Adrenal gland (tissue), 12 donors: Measurements from ENCODE around the gene GLDN. TPM values are rescaled to one million over a fixed set of nuclear protein-coding genes. Genes with fewer than 3 reads are reported as not detected.
"Not testable (repeated sequence)": the region's sequence is repeated elsewhere in the genome, so short reads cannot be mapped to it uniquely, and the experiment has no call there.

Experiments used
- DNase-seq, 7 donors: peaks; one replicate each; pipeline ENCODE4 v3.0.0-alpha.2; 2019 to 2020
- H3K27ac ChIP-seq, 5 donors: fragments of 200-600 bp; sonication (generic) in 4 of 5; 1 replicate in 3 of 5; 2 replicates in 2 of 5; pipeline versions ENCODE4 v1.5.1 to v1.8.0; 2016 to 2020; ENCODE audit warnings: mild to moderate bottlenecking in 1 of 5
- H3K27me3 ChIP-seq: fragments of 200-600 bp; 2 replicates; pipeline ENCODE4 v1.8.0; 2021
- H3K36me3 ChIP-seq, 2 donors: fragments of 200-600 bp; replicated peaks in 1 of 2; 1 replicate in 1 of 2; 2 replicates in 1 of 2; pipeline versions ENCODE4 v1.5.1 to v1.8.0; 2018 to 2022
- H3K4me1 ChIP-seq, 2 donors: fragments of 200-600 bp; replicated peaks in 1 of 2; 1 replicate in 1 of 2; 2 replicates in 1 of 2; pipeline versions ENCODE4 v1.5.1 to v1.8.0; 2018 to 2021
- H3K4me3 ChIP-seq, 4 donors: fragments of 200-600 bp; sonication (generic) in 3 of 4; one replicate each; pipeline ENCODE4 v1.5.1; 2016 to 2018
- H3K9me3 ChIP-seq, 3 donors: fragments of 200-600 bp; sonication (generic) in 1 of 3; replicated peaks in 1 of 3; 1 replicate in 2 of 3; 2 replicates in 1 of 3; pipeline versions ENCODE4 v1.5.1 to v1.8.0; 2016 to 2021
- CTCF ChIP-seq, 6 experiments: fragments of 450-650 bp in 4 of 6; fragments of 200-600 bp in 2 of 6; sonication (generic) in 1 of 6; IDR thresholded peaks; 1 replicate in 5 of 6; 2 replicates in 1 of 6; pipeline versions ENCODE4 v1.5.1 to v1.8.0; 2016 to 2021; ENCODE audit warnings: antibody characterized with exemption in 6 of 6, mild to moderate bottlenecking in 2 of 6, moderate library complexity in 1 of 6
- POLR2A ChIP-seq, 2 donors: fragments of 450-650 bp; IDR thresholded peaks; one replicate each; pipeline ENCODE4 v1.6.1; 2017; ENCODE audit warnings: antibody characterized with exemption in 2 of 2, mild to moderate bottlenecking in 2 of 2, moderate library complexity in 1 of 2
- WGBS, 4 donors: extraction: QIAGEN DNeasy Blood & Tissue Kit in 2 of 4; methylation state at CpG; one replicate each; pipeline versions ENCODE4 v1.1.5 to v1.1.7; 2013 to 2017; 5-methylcytosine and 5-hydroxymethylcytosine counted together
- intact Hi-C, 2 donors: fragments of 100-400 bp; cut with DNase I; formaldehyde crosslinking; loops; one replicate each; pipeline versions ENCODE4 v1.14.1 to v1.15.0; 2022 to 2023
- polyA plus RNA-seq, 3 donors: library from polyadenylated mRNA; stranded (reverse); fragments of 200-250 nt in 2 of 3; fragments of 350-450 nt in 1 of 3; fragmentation: Illumina TruSeq in 1 of 3; extraction: RNeasy Lipid Tissue Mini Kit (QIAGEN cat#74804) in 1 of 3; gene quantifications; one replicate each; pipeline ENCODE4 v1.2.3, GENCODE V29; 2013 to 2014
- total RNA-seq, 9 donors: library from RNA; depleted of rRNA in 4 of 9; stranded (reverse); fragments of >200 nt in 4 of 9; fragments of 120-200 nt in 1 of 9; fragmentation: NEBNext Ultra II Directional in 1 of 9; extraction: Animal tissue kit (Norgen Biotek cat#: 25700) in 1 of 9; gene quantifications; one replicate each; pipeline versions ENCODE4 v1.1.0 to v1.2.4, GENCODE V29; 2013 to 2023
- donor health status: healthy with polysubstance abuse.
- donor health status: Bipolar disorder and iron deficiency.
- donor health status: DM: yes; HTN: yes; CAD: no.
- donor health status: DM: no; HTN: no; CAD: no.
- donor health status: DM: no; HTN: no; CAD: no.
- donor health status: DM: yes; HTN: yes; CAD: no.

Gene GLDN
- total and polyA plus RNA-seq, 12 donors: 0.44 to 30.8 (median 5.9) TPM

GRCh38 chr15:51405693-51406523 is 64.5 kb downstream of the GLDN start:
- Histone ChIP-seq H3K36me3 (no peaks in the 10 kb centered on the region), H3K9me3 (no peaks in the 10 kb centered on the region), H3K4me1 (no peaks in the 10 kb centered on the region), H3K27me3 (no peaks in the 10 kb centered on the region), H3K27ac (no peak overlapping the region), H3K4me3 (no peak overlapping the region)
- no peak for DNase-seq
- TF ChIP-seq POLR2A (IDR thresholded peaks at IDR 0.05) (no peak), CTCF (IDR thresholded peaks at IDR 0.05) (no peak)
- intact Hi-C loops: no loop called here
- 67 to 72% (median 69%) methylated on average over 11 of the region's 11 CpGs for WGBS, 4 donors

- no peaks in the 10 kb centered on the region for H3K27me3 ChIP-seq
- no peak for DNase-seq
- no peak overlapping the region for H3K27ac ChIP-seq
- 85 to 95% (median 90%) methylated on average over 4 of the region's 4 CpGs for WGBS, 4 donors
- no peak overlapping the region for H3K4me3 ChIP-seq
- H3K36me3 ChIP-seq: no peaks in the 10 kb centered on the region
- TF ChIP-seq POLR2A (IDR thresholded peaks at IDR 0.05) (no peak), CTCF (IDR thresholded peaks at IDR 0.05) (no peak)
- intact Hi-C loops: no loop called here
- H3K9me3 ChIP-seq: no peaks in the 10 kb centered on the region
- H3K4me1 ChIP-seq: no peaks in the 10 kb centered on the region
These were observed 72.9 kb downstream of the GLDN start for GRCh38 chr15:51414256-51414860.

- Histone ChIP-seq H3K27ac (no peak overlapping the region), H3K9me3 (no peaks in the 10 kb centered on the region), H3K36me3 (no peaks in the 10 kb centered on the region), H3K27me3 (no peaks in the 10 kb centered on the region), H3K4me1 (no peaks in the 10 kb centered on the region), H3K4me3 (no peak overlapping the region)
- intact Hi-C loops: no loop called here
- TF ChIP-seq CTCF (IDR thresholded peaks at IDR 0.05) (no peak), POLR2A (IDR thresholded peaks at IDR 0.05) (no peak)
- DNase-seq: no peak
- 41 to 62% (median 57%) methylated on average over 4 of the region's 4 CpGs for WGBS, 4 donors
These were observed 74.7 kb downstream of the GLDN start for GRCh38 chr15:51416129-51416528.

- H3K27me3 ChIP-seq, H3K36me3 ChIP-seq, DNase-seq, H3K4me1 ChIP-seq, H3K27ac ChIP-seq, H3K9me3 ChIP-seq, H3K4me3 ChIP-seq, intact Hi-C loops: not testable (repeated sequence)
- 90 to 97% (median 95%) methylated on average over 2 to 7 of the region's 16 CpGs for WGBS, 4 donors
These were observed 81.6 kb downstream of the GLDN start for GRCh38 chr15:51423040-51423439.
